Measurements from ENCODE around the gene COL4A2. TPM values are rescaled to one million over a fixed set of nuclear protein-coding genes. Genes with fewer than 3 reads are reported as not detected.

The COL4A2 gene
- total and polyA plus RNA-seq, 7 experiments from 2014 or later, result 0.05 TPM; not detected in 6

- Mint-ChIP-seq H3K4me3 (no peak overlapping the region), H3K27me3 (peaks cover 36 to 71% (median 45%) of the 10 kb centered on the region in 5 donors), H3K27ac (no peak overlapping the region), H3K4me1 (no peaks in the 10 kb centered on the region), H3K36me3 (no peaks in the 10 kb centered on the region), H3K9me3 (no peaks in the 10 kb centered on the region)
- DNase-seq (no peak), ATAC-seq (no peak)
- no peaks in the 10 kb centered on the region for H3K4me1 ChIP-seq (ENCODE audit: control insufficient read depth in 2 of 2, insufficient read depth in 2 of 2, low read length in 2 of 2)
- H3K9me3 ChIP-seq (ENCODE audit: control insufficient read depth in 2 of 3, low read length in 3 of 3), result no peaks in the 10 kb centered on the region
- ChIA-PET POLR2A (no interaction called here), CTCF (no interaction called here)
- H3K4me3 ChIP-seq (ENCODE audit: low read length), result no peak overlapping the region
- no peaks in the 10 kb centered on the region for H3K36me3 ChIP-seq (ENCODE audit: control insufficient read depth in 2 of 3, insufficient read depth in 3 of 3, low read length in 3 of 3)
- intact Hi-C loops (cut with micrococcal nuclease), result no loop called here
- no peak overlapping the region for H3K27ac ChIP-seq (ENCODE audit: low read depth, low read length)
- H3K27me3 ChIP-seq (ENCODE audit: control insufficient read depth in 2 of 2, insufficient read depth in 2 of 2, low read length in 2 of 2), result no peaks in the 10 kb centered on the region
Measured at GRCh38 chr13:110434629-110435028, 127.5 kb downstream of the COL4A2 start.

- DNase-seq (no peak), ATAC-seq (no peak)
- H3K27ac ChIP-seq (ENCODE audit: low read depth, low read length), result no peak overlapping the region
- no peaks in the 10 kb centered on the region for H3K36me3 Mint-ChIP-seq
- H3K4me3 Mint-ChIP-seq, result no peak overlapping the region
- H3K27me3 ChIP-seq (ENCODE audit: control insufficient read depth in 2 of 2, insufficient read depth in 2 of 2, low read length in 2 of 2), result no peaks in the 10 kb centered on the region
- CTCF ChIA-PET, result no interaction called here
- no peak overlapping the region for H3K4me3 ChIP-seq (ENCODE audit: low read length)
- H3K4me1 ChIP-seq (ENCODE audit: control insufficient read depth in 2 of 2, insufficient read depth in 2 of 2, low read length in 2 of 2), result no peaks in the 10 kb centered on the region
- H3K27me3 Mint-ChIP-seq, result peaks cover 36 to 67% (median 43%) of the 10 kb centered on the region in 5 donors
- H3K9me3 ChIP-seq (ENCODE audit: control insufficient read depth in 2 of 3, low read length in 3 of 3), result no peaks in the 10 kb centered on the region
- no peaks in the 10 kb centered on the region for H3K9me3 Mint-ChIP-seq
- H3K27ac Mint-ChIP-seq, result no peak overlapping the region
- H3K36me3 ChIP-seq (ENCODE audit: control insufficient read depth in 2 of 3, insufficient read depth in 3 of 3, low read length in 3 of 3), result no peaks in the 10 kb centered on the region
- intact Hi-C loops (cut with micrococcal nuclease), result no loop called here
- POLR2A ChIA-PET, result no interaction called here
- no peaks in the 10 kb centered on the region for H3K4me1 Mint-ChIP-seq
Measured at GRCh38 chr13:110435331-110435730, 128.2 kb downstream of the COL4A2 start.

DNA sequence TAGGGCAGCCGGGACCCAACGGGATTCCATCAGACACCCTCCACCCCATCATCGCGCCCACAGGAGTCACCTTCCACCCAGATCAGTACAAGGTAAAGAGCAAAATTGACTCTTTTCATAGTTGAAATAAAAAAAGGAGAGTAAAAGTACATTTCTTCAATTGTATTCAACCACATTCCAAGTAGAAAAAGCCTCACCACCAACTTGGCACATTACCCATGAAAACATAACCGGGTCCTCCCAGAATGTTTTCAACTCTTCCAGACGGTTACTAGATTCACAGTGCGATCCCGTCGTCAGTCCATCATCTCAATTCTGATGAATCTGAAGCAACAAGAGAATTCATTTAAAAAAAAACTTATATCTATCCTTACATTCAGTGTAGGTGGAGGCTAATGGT lies 129.2 kb downstream of the COL4A2 start:
- DNase-seq (no peak), ATAC-seq (no peak)
- peaks cover 30 to 70% (median 40%) of the 10 kb centered on the region in 5 donors for H3K27me3 Mint-ChIP-seq
- H3K27ac Mint-ChIP-seq, result no peak overlapping the region
- intact Hi-C loops (cut with micrococcal nuclease), result no loop called here
- no peaks in the 10 kb centered on the region for H3K4me1 ChIP-seq (ENCODE audit: control insufficient read depth in 2 of 2, insufficient read depth in 2 of 2, low read length in 2 of 2)
- H3K4me3 Mint-ChIP-seq, result no peak overlapping the region
- H3K9me3 ChIP-seq (ENCODE audit: control insufficient read depth in 2 of 3, low read length in 3 of 3), result no peaks in the 10 kb centered on the region
- H3K4me3 ChIP-seq (ENCODE audit: low read length), result no peak overlapping the region
- H3K9me3 Mint-ChIP-seq, result no peaks in the 10 kb centered on the region
- no peaks in the 10 kb centered on the region for H3K36me3 ChIP-seq (ENCODE audit: control insufficient read depth in 2 of 3, insufficient read depth in 3 of 3, low read length in 3 of 3)
- no peak overlapping the region for H3K27ac ChIP-seq (ENCODE audit: low read depth, low read length)
- ChIA-PET POLR2A (no interaction called here), CTCF (no interaction called here)
- H3K4me1 Mint-ChIP-seq, result no peaks in the 10 kb centered on the region
- no peaks in the 10 kb centered on the region for H3K27me3 ChIP-seq (ENCODE audit: control insufficient read depth in 2 of 2, insufficient read depth in 2 of 2, low read length in 2 of 2)
- no peaks in the 10 kb centered on the region for H3K36me3 Mint-ChIP-seq

- no peak overlapping the region for H3K4me3 Mint-ChIP-seq
- Histone ChIP-seq H3K4me3 (ENCODE audit: low read length) (no peak overlapping the region), H3K27me3 (ENCODE audit: control insufficient read depth in 2 of 2, insufficient read depth in 2 of 2, low read length in 2 of 2) (no peaks in the 10 kb centered on the region), H3K36me3 (ENCODE audit: control insufficient read depth in 2 of 3, insufficient read depth in 3 of 3, low read length in 3 of 3) (no peaks in the 10 kb centered on the region), H3K9me3 (ENCODE audit: control insufficient read depth in 2 of 3, low read length in 3 of 3) (no peaks in the 10 kb centered on the region), H3K27ac (ENCODE audit: low read depth, low read length) (no peak overlapping the region), H3K4me1 (ENCODE audit: control insufficient read depth in 2 of 2, insufficient read depth in 2 of 2, low read length in 2 of 2) (no peaks in the 10 kb centered on the region)
- DNase-seq (no peak), ATAC-seq (no peak)
- CTCF ChIA-PET, result no interaction called here
- no peak overlapping the region for H3K27ac Mint-ChIP-seq
- intact Hi-C loops (cut with micrococcal nuclease), result no loop called here
- H3K27me3 Mint-ChIP-seq, result peaks cover 28 to 67% (median 34%) of the 10 kb centered on the region in 5 donors
- H3K4me1 Mint-ChIP-seq, result no peaks in the 10 kb centered on the region
- no peaks in the 10 kb centered on the region for H3K36me3 Mint-ChIP-seq
- POLR2A ChIA-PET, result no interaction called here
- H3K9me3 Mint-ChIP-seq, result no peaks in the 10 kb centered on the region
Measured at GRCh38 chr13:110436786-110437370, 129.8 kb downstream of the COL4A2 start.

DNA sequence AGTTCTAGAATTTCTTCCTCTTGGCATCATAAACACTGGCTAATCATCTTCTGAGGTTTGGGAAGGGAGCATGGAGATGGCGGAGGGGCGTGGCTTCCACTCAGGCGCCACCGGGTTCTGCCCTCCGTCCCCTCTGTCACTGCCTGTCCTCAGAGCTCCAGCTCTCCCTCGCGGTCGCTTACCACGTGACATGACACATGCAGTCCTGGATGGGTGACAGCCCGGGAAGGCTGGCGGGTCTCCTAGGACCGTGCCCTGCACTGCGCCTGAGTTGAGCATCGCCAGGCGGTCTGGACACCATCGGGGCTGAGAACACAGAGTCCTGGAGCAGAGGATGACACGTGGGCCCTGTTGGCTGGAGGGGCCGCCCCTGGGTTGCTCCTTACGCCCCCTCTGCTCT lies 131.1 kb downstream of the COL4A2 start:
- H3K27me3 ChIP-seq (ENCODE audit: control insufficient read depth in 2 of 2, insufficient read depth in 2 of 2, low read length in 2 of 2), result no peaks in the 10 kb centered on the region
- DNase-seq (no peak), ATAC-seq (no peak)
- no peaks in the 10 kb centered on the region for H3K36me3 ChIP-seq (ENCODE audit: control insufficient read depth in 2 of 3, insufficient read depth in 3 of 3, low read length in 3 of 3)
- intact Hi-C loops (cut with micrococcal nuclease), result no loop called here
- H3K4me1 ChIP-seq (ENCODE audit: control insufficient read depth in 2 of 2, insufficient read depth in 2 of 2, low read length in 2 of 2), result no peaks in the 10 kb centered on the region
- no peaks in the 10 kb centered on the region for H3K9me3 Mint-ChIP-seq
- H3K27me3 Mint-ChIP-seq, result peaks cover 19 to 54% (median 29%) of the 10 kb centered on the region in 5 donors
- no peaks in the 10 kb centered on the region for H3K36me3 Mint-ChIP-seq
- H3K4me3 Mint-ChIP-seq, result no peak overlapping the region
- H3K4me1 Mint-ChIP-seq, result no peaks in the 10 kb centered on the region
- ChIA-PET CTCF (no interaction called here), POLR2A (no interaction called here)
- no peaks in the 10 kb centered on the region for H3K9me3 ChIP-seq (ENCODE audit: control insufficient read depth in 2 of 3, low read length in 3 of 3)
- H3K27ac Mint-ChIP-seq, result no peak overlapping the region
- H3K4me3 ChIP-seq (ENCODE audit: low read length), result no peak overlapping the region
- H3K27ac ChIP-seq (ENCODE audit: low read depth, low read length), result no peak overlapping the region

DNA sequence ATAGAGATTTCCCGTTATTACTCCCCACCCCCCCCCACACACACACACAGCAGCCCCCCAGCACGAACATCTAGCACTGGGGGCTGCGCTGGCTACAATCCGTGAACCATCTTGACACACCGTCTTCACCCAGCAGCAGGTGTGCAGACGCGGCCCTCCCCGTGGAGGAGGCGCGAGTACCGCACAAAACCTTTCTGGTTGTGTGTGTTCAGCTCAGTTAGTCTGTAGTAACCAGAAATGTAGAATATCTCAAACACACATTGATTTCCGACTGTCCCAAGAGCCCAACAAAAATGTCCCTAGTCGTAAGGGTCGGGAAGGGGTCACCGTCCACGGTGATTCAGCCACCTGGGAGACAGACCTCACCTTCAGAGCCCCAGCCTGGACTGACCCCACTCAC lies 131.7 kb downstream of the COL4A2 start:
- Mint-ChIP-seq H3K4me1 (no peaks in the 10 kb centered on the region), H3K4me3 (no peak overlapping the region), H3K27me3 (peaks cover 14 to 50% (median 30%) of the 10 kb centered on the region in 5 donors), H3K9me3 (no peaks in the 10 kb centered on the region), H3K27ac (no peak overlapping the region), H3K36me3 (no peaks in the 10 kb centered on the region)
- Histone ChIP-seq H3K36me3 (ENCODE audit: control insufficient read depth in 2 of 3, insufficient read depth in 3 of 3, low read length in 3 of 3) (no peaks in the 10 kb centered on the region), H3K27ac (ENCODE audit: low read depth, low read length) (no peak overlapping the region), H3K4me3 (ENCODE audit: low read length) (no peak overlapping the region), H3K4me1 (ENCODE audit: control insufficient read depth in 2 of 2, insufficient read depth in 2 of 2, low read length in 2 of 2) (no peaks in the 10 kb centered on the region), H3K9me3 (ENCODE audit: control insufficient read depth in 2 of 3, low read length in 3 of 3) (no peaks in the 10 kb centered on the region), H3K27me3 (ENCODE audit: control insufficient read depth in 2 of 2, insufficient read depth in 2 of 2, low read length in 2 of 2) (no peaks in the 10 kb centered on the region)
- POLR2A ChIA-PET, result no interaction called here
- CTCF ChIA-PET, result no interaction called here
- ATAC-seq (no peak), DNase-seq (no peak)
- intact Hi-C loops (cut with micrococcal nuclease), result no loop called here

DNA sequence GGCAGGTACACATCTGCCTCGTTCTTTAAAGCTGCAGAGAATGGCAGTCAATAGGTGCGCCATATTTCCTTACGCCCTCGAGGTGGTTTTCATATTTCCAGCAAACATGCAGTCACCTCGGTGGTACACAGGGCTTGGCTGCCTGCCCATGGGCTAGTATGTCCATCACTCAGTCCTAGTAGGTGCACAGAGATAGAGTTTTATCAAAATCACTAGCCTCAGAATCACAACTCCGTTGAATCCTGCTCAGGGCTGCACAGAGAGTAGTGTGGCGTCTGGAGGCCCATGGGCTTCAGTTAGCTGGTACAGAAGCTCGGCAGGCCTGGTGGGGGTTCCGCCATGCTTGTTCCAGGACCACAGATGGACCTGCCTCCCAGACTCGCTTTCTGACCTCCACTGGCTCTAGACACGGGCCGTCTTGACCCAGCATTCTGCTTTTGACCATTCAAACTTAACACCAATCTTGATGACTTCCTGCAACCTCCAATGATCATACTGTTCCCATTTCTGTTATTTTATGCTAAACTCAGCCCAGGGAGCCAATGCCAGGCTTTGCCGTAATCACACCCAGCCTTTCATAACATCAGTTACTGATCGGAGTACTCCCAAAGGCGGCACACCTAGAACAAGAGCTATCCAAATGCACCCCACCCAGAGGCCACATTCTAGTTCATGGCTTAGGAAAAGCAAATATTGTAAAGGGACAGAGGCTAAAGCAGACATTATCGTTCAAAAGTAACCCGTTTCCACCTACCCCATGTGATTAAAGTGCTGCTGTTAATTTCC lies 134.1 kb downstream of the COL4A2 start:
- Histone ChIP-seq H3K4me3 (ENCODE audit: low read length) (no peak overlapping the region), H3K27me3 (ENCODE audit: control insufficient read depth in 2 of 2, insufficient read depth in 2 of 2, low read length in 2 of 2) (no peaks in the 10 kb centered on the region), H3K27ac (ENCODE audit: low read depth, low read length) (no peak overlapping the region), H3K4me1 (ENCODE audit: control insufficient read depth in 2 of 2, insufficient read depth in 2 of 2, low read length in 2 of 2) (no peaks in the 10 kb centered on the region), H3K9me3 (ENCODE audit: control insufficient read depth in 2 of 3, low read length in 3 of 3) (no peaks in the 10 kb centered on the region), H3K36me3 (ENCODE audit: control insufficient read depth in 2 of 3, insufficient read depth in 3 of 3, low read length in 3 of 3) (no peaks in the 10 kb centered on the region)
- Mint-ChIP-seq H3K27me3 (peaks cover 27 to 54% (median 39%) of the 10 kb centered on the region in 5 donors), H3K36me3 (no peaks in the 10 kb centered on the region), H3K27ac (no peak overlapping the region), H3K4me3 (no peak overlapping the region), H3K4me1 (no peaks in the 10 kb centered on the region), H3K9me3 (no peaks in the 10 kb centered on the region)
- no peak for ATAC-seq
- DNase-seq, result no peak
- ChIA-PET CTCF (no interaction called here), POLR2A (no interaction called here)
- intact Hi-C loops (cut with micrococcal nuclease), result no loop called here
